K562 (cell line): ENCODE results near the gene CNTRL.

Experiments
- CBX5 ChIP-seq: IDR thresholded peaks from 2 replicates; pipeline ENCODE4 v1.6.1; 2014; ENCODE audit warnings: low read depth, borderline replicate concordance
- COPS2 ChIP-seq: fragments of 450-650 bp; conservative IDR thresholded peaks from 2 replicates; pipeline ENCODE4 v1.6.1; 2016; ENCODE audit warnings: mild to moderate bottlenecking, moderate library complexity
- JUN ChIP-seq, 2 experiments: sonication (generic) in 1 of 2; formaldehyde crosslinking in 1 of 2; IDR thresholded peaks; 2 replicates each; pipeline versions ENCODE4 v1.6.1 to v1.8.0; 2012 to 2022; ENCODE audit warnings: borderline replicate concordance in 2 of 2, mild to moderate bottlenecking in 2 of 2, improper control_type of control experiment in 1 of 2, low read depth in 1 of 2, low read length in 1 of 2, missing genetic modification reagents in 1 of 2
- PRPF4 ChIP-seq: fragments of 200-400 bp; formaldehyde crosslinking; IDR thresholded peaks from one replicate; pipeline ENCODE4 v1.6.1; 2017; ENCODE audit warnings: low read length, low read depth, mild to moderate bottlenecking; ENCODE audit not compliant: insufficient read depth, poor library complexity, severe bottlenecking
- SRF ChIP-seq, 2 experiments: fragments of 250-450, 450-650 bp in 1 of 2; sonication (Bioruptor Pico) in 1 of 2; sonication (generic) in 1 of 2; formaldehyde crosslinking; IDR thresholded peaks; 2 replicates each; pipeline versions ENCODE4 v1.5.0 to v1.5.1; 2020 to 2022; ENCODE audit warnings: mild to moderate bottlenecking in 1 of 2, missing genetic modification reagents in 1 of 2
- YY1 ChIP-seq, 3 experiments: IDR thresholded peaks; 2 replicates each; pipeline ENCODE4 v1.6.1; 2011; ENCODE audit warnings: low read length in 2 of 3, mild to moderate bottlenecking in 2 of 3, moderate library complexity in 2 of 3, borderline replicate concordance in 1 of 3, control low read depth in 1 of 3, low read depth in 1 of 3; ENCODE audit not compliant: insufficient read depth in 3 of 3, insufficient replicate concordance in 2 of 3, control insufficient read depth in 1 of 3, insufficient read length in 1 of 3; ENCODE audit errors: extremely low read depth in 1 of 3
- ZNF668 ChIP-seq: fragments of 250-450 bp; sonication (Bioruptor Pico); IDR thresholded peaks from 2 replicates; pipeline ENCODE4 v1.8.0; 2022; ENCODE audit warnings: mild to moderate bottlenecking, inconsistent platforms
- ZNF830 ChIP-seq: fragments of 250-450 bp; sonication (Bioruptor Pico); IDR thresholded peaks from 2 replicates; pipeline ENCODE4 v1.5.0; 2021; ENCODE audit warnings: mild to moderate bottlenecking
- TF ChIP-seq, protein P1 (sequence below): sonication (generic); formaldehyde crosslinking; IDR thresholded peaks from 2 replicates; pipeline ENCODE4 v1.8.0; 2022; ENCODE audit warnings: mild to moderate bottlenecking, missing genetic modification reagents
- TF ChIP-seq, protein P2 (sequence below): sonication (generic); formaldehyde crosslinking; IDR thresholded peaks from 2 replicates; pipeline ENCODE4 v1.8.1; 2022; ENCODE audit warnings: missing genetic modification reagents

DNA sequence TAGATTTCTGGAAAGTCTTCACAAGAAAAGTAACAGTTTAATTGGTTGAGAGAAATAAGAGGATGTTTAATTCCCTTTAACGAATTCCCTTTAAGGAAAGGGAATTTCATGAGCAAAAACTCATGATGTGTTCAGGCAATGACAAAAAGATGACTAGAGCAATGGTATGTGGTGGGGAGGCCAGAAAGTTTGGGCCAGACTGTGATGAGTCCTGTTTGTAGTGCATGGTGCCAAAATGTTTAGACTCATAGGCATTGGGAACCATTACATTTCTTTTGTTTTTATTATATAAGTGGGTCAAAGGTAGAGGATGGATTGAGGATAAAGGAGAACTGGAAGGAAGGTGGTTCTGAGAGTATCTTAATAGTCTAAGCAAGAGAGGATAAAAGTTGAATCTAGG, 10.9 kb downstream of the CNTRL start:
- TF ChIP-seq COPS2, result no peak
- no peak for TF ChIP-seq ZNF668 (CRISPR knock-in tag)
- TF ChIP-seq JUN (IDR thresholded peaks at IDR 0.05; ENCODE audit: borderline replicate concordance, low read depth, low read length), result no peak
- TF ChIP-seq JUN (CRISPR knock-in tag; IDR thresholded peaks at IDR 0.05; ENCODE audit: borderline replicate concordance), result no peak
- TF ChIP-seq, protein P1, sequence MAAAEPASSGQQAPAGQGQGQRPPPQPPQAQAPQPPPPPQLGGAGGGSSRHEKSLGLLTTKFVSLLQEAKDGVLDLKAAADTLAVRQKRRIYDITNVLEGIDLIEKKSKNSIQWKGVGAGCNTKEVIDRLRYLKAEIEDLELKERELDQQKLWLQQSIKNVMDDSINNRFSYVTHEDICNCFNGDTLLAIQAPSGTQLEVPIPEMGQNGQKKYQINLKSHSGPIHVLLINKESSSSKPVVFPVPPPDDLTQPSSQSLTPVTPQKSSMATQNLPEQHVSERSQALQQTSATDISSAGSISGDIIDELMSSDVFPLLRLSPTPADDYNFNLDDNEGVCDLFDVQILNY (CRISPR knock-in tag), result no peak
- no peak for TF ChIP-seq ZNF830 (CRISPR knock-in tag)
- TF ChIP-seq CBX5, result no peak
- TF ChIP-seq YY1 (IDR thresholded peaks at IDR 0.05; ENCODE audit: borderline replicate concordance in 1 of 3, control insufficient read depth in 1 of 3, extremely low read depth in 1 of 3, insufficient read depth in 3 of 3, insufficient read length in 1 of 3, insufficient replicate concordance in 2 of 3, low read depth in 1 of 3, low read length in 2 of 3), result no peak
- TF ChIP-seq SRF (CRISPR knock-in tag; IDR thresholded peaks at IDR 0.05), result no peak
- TF ChIP-seq, protein P2, sequence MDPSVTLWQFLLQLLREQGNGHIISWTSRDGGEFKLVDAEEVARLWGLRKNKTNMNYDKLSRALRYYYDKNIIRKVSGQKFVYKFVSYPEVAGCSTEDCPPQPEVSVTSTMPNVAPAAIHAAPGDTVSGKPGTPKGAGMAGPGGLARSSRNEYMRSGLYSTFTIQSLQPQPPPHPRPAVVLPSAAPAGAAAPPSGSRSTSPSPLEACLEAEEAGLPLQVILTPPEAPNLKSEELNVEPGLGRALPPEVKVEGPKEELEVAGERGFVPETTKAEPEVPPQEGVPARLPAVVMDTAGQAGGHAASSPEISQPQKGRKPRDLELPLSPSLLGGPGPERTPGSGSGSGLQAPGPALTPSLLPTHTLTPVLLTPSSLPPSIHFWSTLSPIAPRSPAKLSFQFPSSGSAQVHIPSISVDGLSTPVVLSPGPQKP (CRISPR knock-in tag), result no peak
- TF ChIP-seq PRPF4, result no peak
